PC-9 (cell line): ENCODE results near the gene SEMA5A. TPM values are rescaled to one million over a fixed set of nuclear protein-coding genes. Genes with fewer than 3 reads are reported as not detected.

ENCODE experiments used
- BruUV-seq: library from RNA; stranded (reverse); fragments of 400-500 nt; replicated peaks from 2 replicates; lab custom pipeline; 2021; lab: Mats Ljungman, UMichigan
- CTCF ChIA-PET: fragments of 300-600 bp; sonication (Branson Sonifier 250); formaldehyde crosslinking; loops from one replicate; lab custom pipeline; 2022; ENCODE audit warnings: antibody characterized with exemption; lab: Charles Lee
- POLR2A ChIA-PET: fragments of 300-600 bp; sonication (Branson Sonifier 250); formaldehyde crosslinking; loops from one replicate; lab custom pipeline; 2022; ENCODE audit warnings: antibody characterized with exemption; ENCODE audit not compliant: unreplicated experiment; lab: Charles Lee
- DNase-seq, 2 experiments: peaks; one replicate each; pipeline versions ENCODE4 v3.0.0 to v3.0.0-alpha.2; 2015 to 2022; ENCODE audit warnings: mixed read lengths in 1 of 2
- H2AFZ ChIP-seq: fragments of 200-600 bp; sonication (generic); 2 replicates; pipeline ENCODE4 v1.8.1; 2017; ENCODE audit warnings: antibody characterized with exemption
- H3F3A ChIP-seq: fragments of 200-600 bp; sonication (generic); 2 replicates; pipeline ENCODE4 v1.8.1; 2017; ENCODE audit warnings: antibody characterized with exemption, mild to moderate bottlenecking, low read depth; ENCODE audit not compliant: insufficient read depth
- H3K27ac ChIP-seq: fragments of 200-600 bp; sonication (generic); 2 replicates; pipeline ENCODE4 v1.6.1; 2016; ENCODE audit warnings: mixed run types
- H3K27me3 ChIP-seq: fragments of 200-600 bp; sonication (generic); 2 replicates; pipeline ENCODE4 v1.6.1; 2016; ENCODE audit warnings: low read depth, mixed run types; ENCODE audit not compliant: insufficient read depth
- H3K36me3 ChIP-seq: fragments of 200-600 bp; sonication (generic); 2 replicates; pipeline ENCODE4 v1.6.1; 2016; ENCODE audit warnings: low read depth, mixed run types
- H3K4me1 ChIP-seq: fragments of 200-600 bp; sonication (generic); replicated peaks from 2 replicates; pipeline ENCODE4 v1.6.1; 2016; ENCODE audit warnings: mixed run types; ENCODE audit not compliant: insufficient read depth
- H3K4me2 ChIP-seq: fragments of 200-600 bp; sonication (generic); 2 replicates; pipeline ENCODE4 v1.6.1; 2017; ENCODE audit warnings: mixed run types
- H3K4me3 ChIP-seq: fragments of 200-600 bp; sonication (generic); 2 replicates; pipeline ENCODE4 v1.6.1; 2016; ENCODE audit warnings: mixed run types
- H3K79me2 ChIP-seq: fragments of 200-600 bp; sonication (generic); 2 replicates; pipeline ENCODE4 v1.6.1; 2017; ENCODE audit warnings: low read depth, mixed run types
- H3K9me2 ChIP-seq: fragments of 200-600 bp; sonication (generic); 2 replicates; pipeline ENCODE4 v1.8.1; 2017; ENCODE audit warnings: mild to moderate bottlenecking; ENCODE audit not compliant: insufficient read depth
- H3K9me3 ChIP-seq: fragments of 200-600 bp; sonication (generic); 2 replicates; pipeline ENCODE4 v1.8.1; 2016; ENCODE audit warnings: low read depth; ENCODE audit not compliant: insufficient read depth
- H4K20me1 ChIP-seq: fragments of 200-600 bp; sonication (generic); 2 replicates; pipeline ENCODE4 v1.8.1; 2017; ENCODE audit not compliant: insufficient read depth
- CTCF ChIP-seq: fragments of 200-600 bp; sonication (generic); conservative IDR thresholded peaks from 2 replicates; pipeline ENCODE4 v1.6.1; 2017; ENCODE audit warnings: mixed run types, antibody characterized with exemption, mild to moderate bottlenecking, moderate library complexity
- EZH2 ChIP-seq: fragments of 200-600 bp; sonication (generic); IDR thresholded peaks from 2 replicates; pipeline ENCODE4 v1.8.0; 2017; ENCODE audit warnings: antibody characterized with exemption, low read depth
- intact Hi-C: fragments of 100-400 bp; cut with micrococcal nuclease; formaldehyde crosslinking; loops from one replicate; pipeline ENCODE4 v1.10.0; 2022; ENCODE audit not compliant: unreplicated experiment
- total RNA-seq: library from RNA; stranded (reverse); gene quantifications from 2 replicates; pipeline ENCODE4 v1.2.3, GENCODE V29; 2021

The SEMA5A gene
- total RNA-seq, 1 experiment from 2014 or later: not detected

- H2AFZ ChIP-seq: no peak overlapping the region
- H4K20me1 ChIP-seq: no peaks in the 10 kb centered on the region
- H3K27ac ChIP-seq: no peak overlapping the region
- no TSS peak for BruUV-seq
- H3K4me2 ChIP-seq: no peak overlapping the region
- no peaks in the 10 kb centered on the region for H3K27me3 ChIP-seq
- ChIA-PET CTCF (no interaction called here), POLR2A (no interaction called here)
- H3K4me3 ChIP-seq: no peak overlapping the region
- H3K79me2 ChIP-seq: no peaks in the 10 kb centered on the region
- H3K4me1 ChIP-seq: no peaks in the 10 kb centered on the region
- DNase-seq: no peak
- H3F3A ChIP-seq: no peaks in the 10 kb centered on the region
- TF ChIP-seq CTCF (no peak), EZH2 (no peak)
- no peaks in the 10 kb centered on the region for H3K36me3 ChIP-seq
- no peaks in the 10 kb centered on the region for H3K9me3 ChIP-seq
- intact Hi-C loops: no loop called here
- no peaks in the 10 kb centered on the region for H3K9me2 ChIP-seq
Observed at GRCh38 chr5:9066349-9066748, 479.5 kb downstream of the SEMA5A start.

- no peak overlapping the region for H3K4me2 ChIP-seq
- H3K27me3 ChIP-seq: no peaks in the 10 kb centered on the region
- no peak for DNase-seq
- no peaks in the 10 kb centered on the region for H3K79me2 ChIP-seq
- H3K4me3 ChIP-seq: no peak overlapping the region
- CTCF ChIA-PET: no interaction called here
- no peak overlapping the region for H2AFZ ChIP-seq
- no TSS peak for BruUV-seq
- no peak overlapping the region for H3K27ac ChIP-seq
- H3K9me3 ChIP-seq: no peaks in the 10 kb centered on the region
- no peaks in the 10 kb centered on the region for H3K9me2 ChIP-seq
- H3F3A ChIP-seq: peaks cover 4% of the 10 kb centered on the region; the same call in 1 of the 2 replicates
- intact Hi-C loops: no loop called here
- POLR2A ChIA-PET: interaction anchor here (0.7 kb wide), 1 partner anchor 22 kb away, joined by 6 read pairs; no protein-coding TSS in a partner anchor
- H4K20me1 ChIP-seq: no peaks in the 10 kb centered on the region
- peaks cover 18% of the 10 kb centered on the region for H3K4me1 ChIP-seq
- no peaks in the 10 kb centered on the region for H3K36me3 ChIP-seq
- no peak for TF ChIP-seq EZH2
- TF ChIP-seq CTCF: no peak
Observed at GRCh38 chr5:9063615-9064245, 482.1 kb downstream of the SEMA5A start.

GRCh38 chr5:9062873-9063272, 483.0 kb downstream of the SEMA5A start:
- intact Hi-C loops: no loop called here
- no TSS peak for BruUV-seq
- Histone ChIP-seq H3K36me3 (no peaks in the 10 kb centered on the region), H3K4me1 (peaks cover 19% of the 10 kb centered on the region), H3K4me3 (no peak overlapping the region), H3K27me3 (no peaks in the 10 kb centered on the region), H3F3A (peaks cover 4% of the 10 kb centered on the region; the same call in 1 of the 2 replicates), H3K9me2 (no peaks in the 10 kb centered on the region), H3K4me2 (no peak overlapping the region), H2AFZ (no peak overlapping the region), H3K79me2 (no peaks in the 10 kb centered on the region), H4K20me1 (no peaks in the 10 kb centered on the region), H3K27ac (no peak overlapping the region), H3K9me3 (no peaks in the 10 kb centered on the region)
- CTCF ChIA-PET: no interaction called here
- no peak for DNase-seq
- POLR2A ChIA-PET: no interaction called here
- TF ChIP-seq CTCF: no peak
- TF ChIP-seq EZH2: no peak
